Esophagus squamous epithelium (tissue), 4 donors: ENCODE measurements around the gene NFKB1.

ENCODE experiments used
- CTCF ChIP-seq, 6 experiments: fragments of 450-650 bp in 4 of 6; fragments of 200-600 bp in 2 of 6; sonication (generic) in 2 of 6; IDR thresholded peaks; one replicate each; pipeline ENCODE4 v1.5.1; 2016 to 2019; ENCODE audit warnings: antibody characterized with exemption in 6 of 6, mild to moderate bottlenecking in 4 of 6, moderate library complexity in 4 of 6
- POLR2A ChIP-seq, 4 donors: fragments of 450-650 bp; IDR thresholded peaks; one replicate each; pipeline ENCODE4 v1.6.1; 2017; ENCODE audit warnings: antibody characterized with exemption in 4 of 4, mild to moderate bottlenecking in 4 of 4, moderate library complexity in 3 of 4

GRCh38 chr4:102598086-102598761 lies 97.1 kb downstream of the NFKB1 start:
- TF ChIP-seq CTCF (IDR thresholded peaks at IDR 0.05): no peak
- TF ChIP-seq POLR2A (IDR thresholded peaks at IDR 0.05): no peak
